Left lung (tissue), 10 donors: ENCODE measurements around the gene NAT9. TPM values are rescaled to one million over a fixed set of nuclear protein-coding genes. Genes with fewer than 3 reads are reported as not detected.

Experiments used
- ATAC-seq: fragments of 200-7000 bp; cut with Tn5 transposase; one replicate; pipeline ENCODE4 v1.9.1; 2020; ENCODE audit warnings: moderate library complexity
- DNase-seq, 4 donors: peaks; one replicate each; pipeline ENCODE4 v3.0.0-alpha.2; 2013 to 2020
- H3K27ac ChIP-seq, 2 donors: fragments of 200-600 bp; sonication (generic) in 1 of 2; one replicate each; pipeline versions ENCODE4 v1.5.0 to v1.8.0; 2020 to 2021
- H3K27me3 ChIP-seq, 2 donors: fragments of 200-600 bp; sonication (generic) in 1 of 2; one replicate each; pipeline versions ENCODE4 v1.5.0 to v1.8.0; 2020 to 2021
- H3K36me3 ChIP-seq, 2 donors: fragments of 200-600 bp; sonication (generic) in 1 of 2; one replicate each; pipeline versions ENCODE4 v1.5.0 to v1.8.0; 2020 to 2021
- H3K4me1 ChIP-seq, 2 donors: fragments of 200-600 bp; one replicate each; pipeline ENCODE4 v1.8.0; 2021
- H3K4me3 ChIP-seq, 2 donors: fragments of 200-600 bp; sonication (generic) in 1 of 2; one replicate each; pipeline versions ENCODE4 v1.5.0 to v1.8.0; 2020 to 2021; ENCODE audit warnings: mild to moderate bottlenecking in 1 of 2
- H3K9me3 ChIP-seq, 2 donors: fragments of 200-600 bp; sonication (generic) in 1 of 2; one replicate each; pipeline versions ENCODE4 v1.5.0 to v1.8.0; 2020 to 2021
- CTCF ChIP-seq, 2 donors: fragments of 200-600 bp; sonication (generic) in 1 of 2; IDR thresholded peaks; one replicate each; pipeline versions ENCODE4 v1.5.0 to v1.8.0; 2021; ENCODE audit warnings: antibody characterized with exemption in 2 of 2
- intact Hi-C, 2 donors: fragments of 100-400 bp; cut with DNase I; formaldehyde crosslinking; loops; one replicate each; pipeline versions ENCODE4 v1.11.2 to v1.14.2; 2022
- polyA plus RNA-seq, 6 donors: library from polyadenylated mRNA; unstranded; fragments of 120-200 nt; gene quantifications; one replicate each; pipeline ENCODE4 v1.2.1, GENCODE V29; 2013; ENCODE audit not compliant: insufficient read length in 6 of 6
- total RNA-seq, 2 donors: library from RNA; stranded (reverse); fragmentation: NEBNext Ultra II Directional; extraction: Animal tissue kit (Norgen Biotek cat#: 25700); gene quantifications; one replicate each; pipeline ENCODE4 v1.2.1, GENCODE V29; 2021
- donor health status: DM: no; HTN: yes; CAD: no.
- donor health status: DM: no; HTN: no; CAD: no.

NAT9 gene
- total and polyA plus RNA-seq, 8 donors, result 40.3 to 52.8 (median 45.5) TPM

GRCh38 chr17:74743755-74744154 lies 32.4 kb downstream of the NAT9 start:
- TF ChIP-seq CTCF (IDR thresholded peaks at IDR 0.05), result no peak
- Histone ChIP-seq H3K9me3 (no peaks in the 10 kb centered on the region), H3K27ac (peak overlapping the region in 1 of 2 donors; percentile 83), H3K27me3 (peaks cover under 1 to 23% of the 10 kb centered on the region in 2 donors), H3K4me3 (no peak overlapping the region), H3K4me1 (peaks cover 13 to 94% of the 10 kb centered on the region in 2 donors), H3K36me3 (no peaks in the 10 kb centered on the region)
- intact Hi-C loops, result loop anchor here in 1 of 2 donors (2.0 kb wide), 1 partner anchor 119 kb away; no protein-coding TSS in a partner anchor
- DNase-seq, result no peak
- no peak for ATAC-seq

- Histone ChIP-seq H3K4me3 (no peak overlapping the region), H3K27me3 (peaks cover 6 to 30% of the 10 kb centered on the region in 2 donors), H3K4me1 (peaks cover 13 to 100% of the 10 kb centered on the region in 2 donors), H3K36me3 (no peaks in the 10 kb centered on the region), H3K27ac (peak overlapping the region in 1 of 2 donors; percentile 83), H3K9me3 (no peaks in the 10 kb centered on the region)
- ATAC-seq (no peak), DNase-seq (no peak)
- intact Hi-C loops, result no loop called here
- TF ChIP-seq CTCF (IDR thresholded peaks at IDR 0.05), result no peak
Observed at GRCh38 chr17:74742978-74743545, 33.1 kb downstream of the NAT9 start.

DNA sequence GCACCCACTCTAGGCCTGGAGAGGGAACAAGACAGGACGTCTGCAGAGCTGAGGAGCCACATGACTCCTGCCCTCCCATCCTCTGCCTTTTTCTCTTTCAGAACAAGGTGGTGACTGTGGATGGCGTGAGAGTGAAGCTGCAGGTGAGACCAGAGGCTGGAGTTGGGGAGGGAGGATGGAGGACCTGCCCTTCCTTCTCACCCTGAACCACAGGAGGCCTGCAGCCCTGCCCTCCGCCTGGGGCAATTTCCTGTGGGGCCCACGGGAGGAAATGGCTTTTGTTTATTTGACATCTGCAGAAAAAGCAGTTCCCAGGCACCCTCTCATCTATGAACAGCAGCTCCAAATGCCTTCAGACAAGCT lies 34.0 kb downstream of the NAT9 start:
- intact Hi-C loops, result no loop called here
- H3K27ac ChIP-seq, result peak overlapping the region in 1 of 2 donors; percentile 83
- peaks cover 12 to 39% of the 10 kb centered on the region in 2 donors for H3K27me3 ChIP-seq
- no peak for TF ChIP-seq CTCF (IDR thresholded peaks at IDR 0.05)
- H3K36me3 ChIP-seq, result no peaks in the 10 kb centered on the region
- no peak for ATAC-seq
- H3K9me3 ChIP-seq, result no peaks in the 10 kb centered on the region
- H3K4me3 ChIP-seq, result no peak overlapping the region
- H3K4me1 ChIP-seq, result peaks cover 8 to 100% of the 10 kb centered on the region in 2 donors
- DNase-seq, result peak in 1 of 4 donors; percentile 88

DNA sequence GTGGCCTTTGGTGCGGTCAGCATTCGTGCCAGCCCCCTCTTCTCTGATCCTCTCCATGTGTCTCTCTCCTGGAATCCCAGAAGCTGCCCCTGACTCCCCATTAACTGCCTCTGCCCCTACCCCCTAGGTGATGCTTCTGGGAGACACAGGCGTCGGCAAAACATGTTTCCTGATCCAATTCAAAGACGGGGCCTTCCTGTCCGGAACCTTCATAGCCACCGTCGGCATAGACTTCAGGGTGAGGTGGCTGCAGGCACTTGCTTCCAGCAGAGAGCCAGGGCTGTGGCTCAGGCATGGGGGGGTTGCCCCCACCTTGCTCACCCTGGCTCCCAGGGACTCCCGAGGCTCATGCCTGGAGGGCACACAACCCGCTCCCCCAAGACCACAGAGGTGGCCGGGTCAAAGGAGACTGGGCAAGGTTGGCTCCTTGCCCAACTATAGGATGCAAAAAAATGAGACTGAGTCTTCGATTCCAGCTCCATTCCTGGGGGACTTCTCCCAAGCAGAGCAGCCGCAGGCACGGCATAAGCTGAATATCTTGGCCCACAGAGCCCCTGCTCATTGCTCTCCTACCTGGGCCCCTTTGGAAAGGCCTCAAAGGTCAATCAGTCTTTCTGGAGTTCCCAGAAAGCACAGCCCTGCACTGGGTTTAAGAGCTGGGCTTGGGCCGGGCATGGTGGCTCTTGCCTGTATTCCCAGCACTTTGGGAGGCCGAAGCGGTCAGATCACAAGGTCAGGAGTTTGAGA lies 35.3 kb downstream of the NAT9 start:
- TF ChIP-seq CTCF (IDR thresholded peaks at IDR 0.05), result no peak
- ATAC-seq (no peak), DNase-seq (no peak)
- H3K4me1 ChIP-seq, result peaks cover 8 to 100% of the 10 kb centered on the region in 2 donors
- H3K36me3 ChIP-seq, result no peaks in the 10 kb centered on the region
- H3K9me3 ChIP-seq, result no peaks in the 10 kb centered on the region
- peak overlapping the region in 1 of 2 donors; percentile 83 for H3K27ac ChIP-seq
- intact Hi-C loops, result no loop called here
- H3K27me3 ChIP-seq, result peaks cover 21 to 52% of the 10 kb centered on the region in 2 donors
- H3K4me3 ChIP-seq, result no peak overlapping the region

DNA sequence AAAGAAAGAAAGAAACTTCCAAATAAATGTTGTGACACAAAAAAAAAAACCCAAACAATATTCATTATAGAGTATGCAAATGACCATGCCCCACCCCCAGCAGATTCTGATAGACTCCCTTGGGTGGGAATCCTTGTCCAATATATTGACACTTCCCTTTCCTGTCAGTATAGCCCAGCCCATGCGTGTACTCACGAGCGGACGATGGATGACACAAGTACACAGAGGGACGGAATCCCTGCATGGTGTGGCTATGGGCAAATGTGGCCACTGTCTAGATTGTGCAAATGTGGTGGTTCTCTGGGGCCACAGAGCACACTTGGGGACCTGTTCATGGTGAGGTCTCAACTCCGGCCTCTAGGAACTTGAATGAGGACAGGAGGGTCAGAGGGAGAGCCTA lies 36.0 kb downstream of the NAT9 start:
- ATAC-seq, result no peak
- Histone ChIP-seq H3K36me3 (no peaks in the 10 kb centered on the region), H3K4me1 (peaks cover 8 to 99% of the 10 kb centered on the region in 2 donors), H3K27ac (peak overlapping the region in 1 of 2 donors; percentile 83), H3K27me3 (peaks cover 21 to 58% of the 10 kb centered on the region in 2 donors), H3K9me3 (no peaks in the 10 kb centered on the region), H3K4me3 (no peak overlapping the region)
- DNase-seq, result no peak
- intact Hi-C loops, result no loop called here
- no peak for TF ChIP-seq CTCF (IDR thresholded peaks at IDR 0.05)
